Measurements from ENCODE around the gene EGR4. TPM values are rescaled to one million over a fixed set of nuclear protein-coding genes. Genes with fewer than 3 reads are reported as not detected.

EGR4 gene
- total and polyA plus RNA-seq, 2 experiments from 2014 or later: 0.23 TPM; not detected in 1

GRCh38 chr2:73300926-73301325 lies 7.6 kb upstream of the EGR4 start:
- TF ChIP-seq POLR2AphosphoS5 (IDR thresholded peaks at IDR 0.05; ENCODE audit: low read depth) (no peak), ETS1 (IDR thresholded peaks at IDR 0.05) (no peak), ZNF331 (CRISPR knock-in tag; IDR thresholded peaks at IDR 0.05; ENCODE audit: low read depth) (no peak), ZNF114 (CRISPR knock-in tag; IDR thresholded peaks at IDR 0.05) (no peak), JUNB (IDR thresholded peaks at IDR 0.05; ENCODE audit: unreplicated experiment) (no peak), NANOG (IDR thresholded peaks at IDR 0.05; ENCODE audit: borderline replicate concordance) (no peak), CTCF (conservative IDR thresholded peaks at IDR 0.05; ENCODE audit: low read depth in 2 of 2) (no peak), CREB1 (CRISPR knock-in tag; IDR thresholded peaks at IDR 0.05; ENCODE audit: low read depth) (no peak), EZH2 (IDR thresholded peaks at IDR 0.05; ENCODE audit: low read depth, unreplicated experiment) (no peak), REST (IDR thresholded peaks at IDR 0.05; ENCODE audit: unreplicated experiment) (no peak), STAT1 (IDR thresholded peaks at IDR 0.05; ENCODE audit: unreplicated experiment) (no peak), ZNF462 (CRISPR knock-in tag; IDR thresholded peaks at IDR 0.05) (no peak), EZH2phosphoT487 (IDR thresholded peaks at IDR 0.05; ENCODE audit: unreplicated experiment) (no peak)
- Histone ChIP-seq H2AFZ (no peak overlapping the region), H3K27me3 (ENCODE audit: insufficient read depth) (peaks cover 23% of the 10 kb centered on the region), H4K20me1 (replicated peaks; ENCODE audit: insufficient read depth) (no peaks in the 10 kb centered on the region; the same call in 1 of the 2 replicates), H3F3A (replicated peaks; ENCODE audit: low read depth) (no peaks in the 10 kb centered on the region), H3K9me2 (ENCODE audit: insufficient read depth) (no peaks in the 10 kb centered on the region), H3K79me2 (replicated peaks; ENCODE audit: insufficient read depth) (no peaks in the 10 kb centered on the region), H3K27ac (ENCODE audit: low read depth) (no peak overlapping the region), H3K36me3 (ENCODE audit: insufficient read depth) (no peaks in the 10 kb centered on the region), H3K4me3 (no peak overlapping the region), H3K4me1 (ENCODE audit: insufficient read depth) (no peaks in the 10 kb centered on the region), H3K4me2 (no peak overlapping the region)
- no peak for ATAC-seq
- Mint-ChIP-seq H3K27ac (no peak overlapping the region), H3K4me3 (no peak overlapping the region), H3K9me3 (no peaks in the 10 kb centered on the region), H3K36me3 (ENCODE audit: low read depth) (no peaks in the 10 kb centered on the region), H3K27me3 (ENCODE audit: insufficient read depth, low read depth, poor library complexity) (peaks cover 7% of the 10 kb centered on the region), H3K4me1 (peaks cover 11% of the 10 kb centered on the region; the same call in 2 of the 3 replicates)
- DNase-seq (ENCODE audit: low spot score): no peak

All from GM23338 (cell line).